Measurements from ENCODE around the gene PPIL3. TPM values are rescaled to one million over a fixed set of nuclear protein-coding genes. Genes with fewer than 3 reads are reported as not detected.

The PPIL3 gene
- total and polyA plus RNA-seq, 9 of the 15 experiments (the other 6 are each of a cell fraction or from before 2014, with no cell fraction given): 22.4 to 66.2 (median 49.0) TPM

DNA sequence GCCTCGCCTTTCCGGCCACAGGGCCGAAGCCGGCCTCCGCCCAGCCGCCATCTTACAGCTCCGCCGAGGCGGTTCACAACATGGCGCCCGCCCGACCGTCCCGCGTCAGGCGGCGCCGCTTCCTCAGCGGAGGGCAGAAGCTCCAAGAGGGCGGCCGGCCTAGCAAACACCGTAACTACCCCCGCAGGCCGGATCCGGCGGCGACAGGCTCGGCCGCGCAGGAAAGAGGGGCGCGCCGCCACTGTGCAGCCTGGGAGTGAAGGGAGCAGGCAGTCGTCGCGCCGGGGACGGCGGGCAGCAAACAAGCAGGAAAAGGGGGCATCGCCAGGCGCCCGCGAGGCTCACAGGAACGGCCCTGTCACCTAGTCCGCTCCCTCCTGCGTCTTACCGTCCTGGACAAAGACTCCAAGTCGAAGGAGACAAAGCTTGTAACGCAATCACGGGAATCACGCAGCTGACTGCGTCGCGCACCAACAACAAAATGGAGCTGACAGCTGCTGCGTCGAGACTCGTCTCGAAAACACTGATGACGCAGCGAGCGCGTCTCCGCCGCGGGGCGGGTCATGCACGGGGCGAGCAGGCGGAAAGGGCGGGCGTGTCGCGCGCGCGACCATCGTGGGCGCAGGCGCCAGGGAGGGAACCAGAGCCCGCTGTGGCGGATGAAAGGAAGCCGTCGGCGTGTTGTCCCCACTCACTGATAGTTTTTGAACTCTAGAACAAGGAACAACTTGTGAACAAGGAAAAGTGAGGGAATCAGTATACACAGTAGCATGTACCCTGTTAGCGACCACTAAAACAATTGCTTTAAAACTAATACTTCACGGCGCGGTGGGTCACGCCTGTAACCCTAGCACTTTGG is 24.5 kb downstream of the PPIL3 start, which contains the start of gene CLK1 (continued):
- TF ChIP-seq, protein P1, sequence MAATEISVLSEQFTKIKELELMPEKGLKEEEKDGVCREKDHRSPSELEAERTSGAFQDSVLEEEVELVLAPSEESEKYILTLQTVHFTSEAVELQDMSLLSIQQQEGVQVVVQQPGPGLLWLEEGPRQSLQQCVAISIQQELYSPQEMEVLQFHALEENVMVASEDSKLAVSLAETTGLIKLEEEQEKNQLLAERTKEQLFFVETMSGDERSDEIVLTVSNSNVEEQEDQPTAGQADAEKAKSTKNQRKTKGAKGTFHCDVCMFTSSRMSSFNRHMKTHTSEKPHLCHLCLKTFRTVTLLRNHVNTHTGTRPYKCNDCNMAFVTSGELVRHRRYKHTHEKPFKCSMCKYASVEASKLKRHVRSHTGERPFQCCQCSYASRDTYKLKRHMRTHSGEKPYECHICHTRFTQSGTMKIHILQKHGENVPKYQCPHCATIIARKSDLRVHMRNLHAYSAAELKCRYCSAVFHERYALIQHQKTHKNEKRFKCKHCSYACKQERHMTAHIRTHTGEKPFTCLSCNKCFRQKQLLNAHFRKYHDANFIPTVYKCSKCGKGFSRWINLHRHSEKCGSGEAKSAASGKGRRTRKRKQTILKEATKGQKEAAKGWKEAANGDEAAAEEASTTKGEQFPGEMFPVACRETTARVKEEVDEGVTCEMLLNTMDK (IDR thresholded peaks at IDR 0.05; ENCODE audit: borderline replicate concordance, insufficient read depth, low read depth, low read length, poor library complexity, severe bottlenecking): no peak
- TF ChIP-seq ZBTB1 (CRISPR knock-in tag; IDR thresholded peaks at IDR 0.05; ENCODE audit: borderline replicate concordance, low read depth) (peak; percentile 68), ZBTB8A (IDR thresholded peaks at IDR 0.05; ENCODE audit: partially characterized antibody) (no peak), HNRNPUL1 (IDR thresholded peaks at IDR 0.05; ENCODE audit: low read length) (no peak), ZNF436 (CRISPR knock-in tag; IDR thresholded peaks at IDR 0.05) (no peak), ZNF354B (CRISPR knock-in tag; IDR thresholded peaks at IDR 0.05) (no peak), FIP1L1 (IDR thresholded peaks at IDR 0.05; ENCODE audit: low read depth, low read length, poor library complexity, severe bottlenecking) (peak; percentile 70), RBFOX2 (IDR thresholded peaks at IDR 0.05; ENCODE audit: low read depth, low read length) (peak; percentile 100), NEUROD1 (IDR thresholded peaks at IDR 0.05; ENCODE audit: borderline replicate concordance, low read depth, low read length, partially characterized antibody) (no peak), SREBF1 (IDR thresholded peaks at IDR 0.05; ENCODE audit: borderline replicate concordance, low read depth, low read length) (no peak), ZKSCAN1 (IDR thresholded peaks at IDR 0.05; ENCODE audit: low read depth, low read length) (0 out of 2 replicates have a peak, but pooled peaks have one; percentile 10), ZC3H11A (IDR thresholded peaks at IDR 0.05; ENCODE audit: low read depth, low read length) (peak; percentile 97)
- TF ChIP-seq, protein P2, sequence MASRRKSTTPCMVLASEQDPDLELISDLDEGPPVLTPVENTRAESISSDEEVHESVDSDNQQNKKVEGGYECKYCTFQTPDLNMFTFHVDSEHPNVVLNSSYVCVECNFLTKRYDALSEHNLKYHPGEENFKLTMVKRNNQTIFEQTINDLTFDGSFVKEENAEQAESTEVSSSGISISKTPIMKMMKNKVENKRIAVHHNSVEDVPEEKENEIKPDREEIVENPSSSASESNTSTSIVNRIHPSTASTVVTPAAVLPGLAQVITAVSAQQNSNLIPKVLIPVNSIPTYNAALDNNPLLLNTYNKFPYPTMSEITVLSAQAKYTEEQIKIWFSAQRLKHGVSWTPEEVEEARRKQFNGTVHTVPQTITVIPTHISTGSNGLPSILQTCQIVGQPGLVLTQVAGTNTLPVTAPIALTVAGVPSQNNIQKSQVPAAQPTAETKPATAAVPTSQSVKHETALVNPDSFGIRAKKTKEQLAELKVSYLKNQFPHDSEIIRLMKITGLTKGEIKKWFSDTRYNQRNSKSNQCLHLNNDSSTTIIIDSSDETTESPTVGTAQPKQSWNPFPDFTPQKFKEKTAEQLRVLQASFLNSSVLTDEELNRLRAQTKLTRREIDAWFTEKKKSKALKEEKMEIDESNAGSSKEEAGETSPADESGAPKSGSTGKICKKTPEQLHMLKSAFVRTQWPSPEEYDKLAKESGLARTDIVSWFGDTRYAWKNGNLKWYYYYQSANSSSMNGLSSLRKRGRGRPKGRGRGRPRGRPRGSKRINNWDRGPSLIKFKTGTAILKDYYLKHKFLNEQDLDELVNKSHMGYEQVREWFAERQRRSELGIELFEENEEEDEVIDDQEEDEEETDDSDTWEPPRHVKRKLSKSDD (conservative IDR thresholded peaks at IDR 0.05; ENCODE audit: low read length): no peak
- TF ChIP-seq, protein P3, sequence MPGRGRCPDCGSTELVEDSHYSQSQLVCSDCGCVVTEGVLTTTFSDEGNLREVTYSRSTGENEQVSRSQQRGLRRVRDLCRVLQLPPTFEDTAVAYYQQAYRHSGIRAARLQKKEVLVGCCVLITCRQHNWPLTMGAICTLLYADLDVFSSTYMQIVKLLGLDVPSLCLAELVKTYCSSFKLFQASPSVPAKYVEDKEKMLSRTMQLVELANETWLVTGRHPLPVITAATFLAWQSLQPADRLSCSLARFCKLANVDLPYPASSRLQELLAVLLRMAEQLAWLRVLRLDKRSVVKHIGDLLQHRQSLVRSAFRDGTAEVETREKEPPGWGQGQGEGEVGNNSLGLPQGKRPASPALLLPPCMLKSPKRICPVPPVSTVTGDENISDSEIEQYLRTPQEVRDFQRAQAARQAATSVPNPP (IDR thresholded peaks at IDR 0.05; ENCODE audit: borderline replicate concordance, insufficient read depth, insufficient read length): no peak
- TF ChIP-seq, protein P4, sequence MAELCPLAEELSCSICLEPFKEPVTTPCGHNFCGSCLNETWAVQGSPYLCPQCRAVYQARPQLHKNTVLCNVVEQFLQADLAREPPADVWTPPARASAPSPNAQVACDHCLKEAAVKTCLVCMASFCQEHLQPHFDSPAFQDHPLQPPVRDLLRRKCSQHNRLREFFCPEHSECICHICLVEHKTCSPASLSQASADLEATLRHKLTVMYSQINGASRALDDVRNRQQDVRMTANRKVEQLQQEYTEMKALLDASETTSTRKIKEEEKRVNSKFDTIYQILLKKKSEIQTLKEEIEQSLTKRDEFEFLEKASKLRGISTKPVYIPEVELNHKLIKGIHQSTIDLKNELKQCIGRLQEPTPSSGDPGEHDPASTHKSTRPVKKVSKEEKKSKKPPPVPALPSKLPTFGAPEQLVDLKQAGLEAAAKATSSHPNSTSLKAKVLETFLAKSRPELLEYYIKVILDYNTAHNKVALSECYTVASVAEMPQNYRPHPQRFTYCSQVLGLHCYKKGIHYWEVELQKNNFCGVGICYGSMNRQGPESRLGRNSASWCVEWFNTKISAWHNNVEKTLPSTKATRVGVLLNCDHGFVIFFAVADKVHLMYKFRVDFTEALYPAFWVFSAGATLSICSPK (IDR thresholded peaks at IDR 0.05; ENCODE audit: borderline replicate concordance): no peak
- TF ChIP-seq, protein P5, sequence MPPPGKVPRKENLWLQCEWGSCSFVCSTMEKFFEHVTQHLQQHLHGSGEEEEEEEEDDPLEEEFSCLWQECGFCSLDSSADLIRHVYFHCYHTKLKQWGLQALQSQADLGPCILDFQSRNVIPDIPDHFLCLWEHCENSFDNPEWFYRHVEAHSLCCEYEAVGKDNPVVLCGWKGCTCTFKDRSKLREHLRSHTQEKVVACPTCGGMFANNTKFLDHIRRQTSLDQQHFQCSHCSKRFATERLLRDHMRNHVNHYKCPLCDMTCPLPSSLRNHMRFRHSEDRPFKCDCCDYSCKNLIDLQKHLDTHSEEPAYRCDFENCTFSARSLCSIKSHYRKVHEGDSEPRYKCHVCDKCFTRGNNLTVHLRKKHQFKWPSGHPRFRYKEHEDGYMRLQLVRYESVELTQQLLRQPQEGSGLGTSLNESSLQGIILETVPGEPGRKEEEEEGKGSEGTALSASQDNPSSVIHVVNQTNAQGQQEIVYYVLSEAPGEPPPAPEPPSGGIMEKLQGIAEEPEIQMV (tag; conservative IDR thresholded peaks at IDR 0.05; ENCODE audit: low read depth): no peak
